Lower lobe of right lung (tissue), 2 donors: ENCODE results near the gene RSPH6A. TPM values are rescaled to one million over a fixed set of nuclear protein-coding genes. Genes with fewer than 3 reads are reported as not detected.

Source experiments
- ATAC-seq, 2 donors: fragments of 200-7000 bp; cut with Tn5 transposase; one replicate each; pipeline ENCODE4 v1.9.1; 2020 to 2022; ENCODE audit warnings: mild to moderate bottlenecking in 2 of 2, moderate library complexity in 2 of 2
- DNase-seq: peaks from one replicate; pipeline ENCODE4 v3.0.0-alpha.2; 2020
- H3K27ac ChIP-seq: fragments of 200-600 bp; one replicate; pipeline ENCODE4 v1.8.0; 2022
- H3K27me3 ChIP-seq: fragments of 200-600 bp; one replicate; pipeline ENCODE4 v1.8.0; 2022; ENCODE audit warnings: low read depth
- H3K36me3 ChIP-seq: fragments of 200-600 bp; one replicate; pipeline ENCODE4 v1.8.0; 2022; ENCODE audit warnings: mild to moderate bottlenecking
- H3K4me1 ChIP-seq: fragments of 200-600 bp; one replicate; pipeline ENCODE4 v1.8.0; 2022
- H3K4me3 ChIP-seq: fragments of 200-600 bp; one replicate; pipeline ENCODE4 v1.8.0; 2022; ENCODE audit warnings: mild to moderate bottlenecking
- H3K9me3 ChIP-seq: fragments of 200-600 bp; one replicate; pipeline ENCODE4 v1.8.0; 2022
- CTCF ChIP-seq: fragments of 200-600 bp; IDR thresholded peaks from one replicate; pipeline ENCODE4 v1.8.0; 2022; ENCODE audit warnings: antibody characterized with exemption, mild to moderate bottlenecking
- intact Hi-C: fragments of 100-400 bp; cut with DNase I; formaldehyde crosslinking; loops from one replicate; pipeline ENCODE4 v1.11.0; 2022
- total RNA-seq: library from RNA; stranded (reverse); fragmentation: NEBNext Ultra II Directional; extraction: Animal tissue kit (Norgen Biotek cat#: 25700); gene quantifications from one replicate; pipeline ENCODE4 v1.2.1, GENCODE V29; 2021
- donor health status: DM: no; HTN: yes; CAD: no; lungs with severe emphysema.

Gene RSPH6A
- total RNA-seq, 1 donor from 2014 or later: 0.21 TPM

GRCh38 chr19:45824041-45824471, 8.9 kb upstream of the RSPH6A start:
- TF ChIP-seq CTCF: no peak
- Histone ChIP-seq H3K27me3 (no peaks in the 10 kb centered on the region), H3K4me3 (no peak overlapping the region), H3K9me3 (no peaks in the 10 kb centered on the region), H3K27ac (no peak overlapping the region), H3K4me1 (no peaks in the 10 kb centered on the region), H3K36me3 (peaks cover 91% of the 10 kb centered on the region)
- intact Hi-C loops: no loop called here
- DNase-seq (no peak), ATAC-seq (no peak)

GRCh38 chr19:45823182-45823581, 8.1 kb upstream of the RSPH6A start:
- DNase-seq (no peak), ATAC-seq (no peak)
- no peak overlapping the region for H3K4me3 ChIP-seq
- no peaks in the 10 kb centered on the region for H3K9me3 ChIP-seq
- H3K27me3 ChIP-seq: no peaks in the 10 kb centered on the region
- TF ChIP-seq CTCF: no peak
- H3K4me1 ChIP-seq: no peaks in the 10 kb centered on the region
- intact Hi-C loops: no loop called here
- peaks cover 82% of the 10 kb centered on the region for H3K36me3 ChIP-seq
- no peak overlapping the region for H3K27ac ChIP-seq

GRCh38 chr19:45822716-45823115, 7.6 kb upstream of the RSPH6A start:
- ATAC-seq: no peak
- DNase-seq: no peak
- Histone ChIP-seq H3K36me3 (peaks cover 81% of the 10 kb centered on the region), H3K4me1 (no peaks in the 10 kb centered on the region), H3K27ac (no peak overlapping the region), H3K4me3 (no peak overlapping the region), H3K9me3 (no peaks in the 10 kb centered on the region), H3K27me3 (no peaks in the 10 kb centered on the region)
- intact Hi-C loops: no loop called here
- no peak for TF ChIP-seq CTCF

GRCh38 chr19:45821570-45821969, 6.5 kb upstream of the RSPH6A start:
- TF ChIP-seq CTCF: no peak

GRCh38 chr19:45821103-45821521, 6.0 kb upstream of the RSPH6A start:
- Histone ChIP-seq H3K9me3 (no peaks in the 10 kb centered on the region), H3K36me3 (peaks cover 67% of the 10 kb centered on the region), H3K4me1 (peaks cover 4% of the 10 kb centered on the region), H3K27me3 (no peaks in the 10 kb centered on the region), H3K4me3 (no peak overlapping the region), H3K27ac (no peak overlapping the region)
- intact Hi-C loops: no loop called here
- TF ChIP-seq CTCF: no peak
- ATAC-seq: no peak
- no peak for DNase-seq

More at GRCh38 chr19:45821570-45821969, 6.5 kb upstream of the RSPH6A start:
- intact Hi-C loops: no loop called here
- Histone ChIP-seq H3K27me3 (no peaks in the 10 kb centered on the region), H3K4me1 (peaks cover 4% of the 10 kb centered on the region), H3K27ac (no peak overlapping the region), H3K36me3 (peaks cover 72% of the 10 kb centered on the region), H3K9me3 (no peaks in the 10 kb centered on the region), H3K4me3 (no peak overlapping the region)
- ATAC-seq (no peak), DNase-seq (no peak)
